ENCODE measurements around the gene PPP4C.

The PPP4C gene

DNA sequence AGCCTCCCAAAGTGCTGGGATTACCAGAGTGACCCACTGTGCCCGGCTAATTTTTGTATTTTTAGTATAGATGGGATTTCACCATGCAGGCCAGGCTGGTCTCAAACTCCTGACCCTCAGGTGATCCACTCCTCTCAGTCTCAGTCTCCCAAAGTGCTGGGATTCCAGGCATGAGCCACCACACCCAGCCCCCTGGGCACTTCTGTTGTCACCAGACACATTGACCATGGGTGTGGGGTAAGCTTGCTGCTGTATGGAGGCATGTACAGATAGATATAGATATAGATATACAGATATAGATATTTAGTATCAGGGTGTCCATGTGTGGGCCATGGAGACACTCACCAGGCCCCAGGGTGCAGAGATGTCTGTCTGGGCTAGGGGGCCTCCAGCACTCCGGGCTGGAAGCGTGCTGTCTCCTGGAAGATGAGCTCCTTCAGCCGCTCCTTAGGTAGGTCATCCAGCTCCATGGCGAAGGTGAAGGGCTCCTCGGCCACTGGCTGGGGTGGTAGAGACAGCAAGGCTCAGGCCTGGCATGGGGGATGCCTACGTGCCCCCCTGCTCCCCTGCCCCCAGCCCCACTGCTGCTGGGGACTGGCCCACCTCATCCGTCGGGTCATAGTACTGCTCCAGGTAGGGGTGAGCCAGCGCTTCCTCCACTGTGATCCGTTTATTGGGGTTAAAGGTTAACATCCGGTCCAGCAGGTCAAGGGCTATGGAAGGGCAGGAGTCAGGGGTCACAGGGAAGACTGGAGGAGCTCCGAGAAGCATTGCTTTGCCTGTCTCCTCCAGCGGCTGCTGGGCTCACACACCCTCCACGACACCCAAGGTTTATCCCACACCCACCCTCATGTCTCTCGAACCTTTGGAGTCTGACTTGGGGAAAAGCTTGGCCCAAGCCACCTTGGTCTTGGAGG lies 40.8 kb downstream of the PPP4C start:
- no peak for DNase-seq (ENCODE audit: low read depth in 1 of 2, low spot score in 1 of 2)
- no peak overlapping the region for H3K4me3 ChIP-seq (replicated peaks; ENCODE audit: insufficient read depth, low read length)
- H3K27ac ChIP-seq (replicated peaks) = no peak overlapping the region
- TF ChIP-seq GABPA (IDR thresholded peaks at IDR 0.05; ENCODE audit: low read depth) = no peak
- TF ChIP-seq, protein P1, sequence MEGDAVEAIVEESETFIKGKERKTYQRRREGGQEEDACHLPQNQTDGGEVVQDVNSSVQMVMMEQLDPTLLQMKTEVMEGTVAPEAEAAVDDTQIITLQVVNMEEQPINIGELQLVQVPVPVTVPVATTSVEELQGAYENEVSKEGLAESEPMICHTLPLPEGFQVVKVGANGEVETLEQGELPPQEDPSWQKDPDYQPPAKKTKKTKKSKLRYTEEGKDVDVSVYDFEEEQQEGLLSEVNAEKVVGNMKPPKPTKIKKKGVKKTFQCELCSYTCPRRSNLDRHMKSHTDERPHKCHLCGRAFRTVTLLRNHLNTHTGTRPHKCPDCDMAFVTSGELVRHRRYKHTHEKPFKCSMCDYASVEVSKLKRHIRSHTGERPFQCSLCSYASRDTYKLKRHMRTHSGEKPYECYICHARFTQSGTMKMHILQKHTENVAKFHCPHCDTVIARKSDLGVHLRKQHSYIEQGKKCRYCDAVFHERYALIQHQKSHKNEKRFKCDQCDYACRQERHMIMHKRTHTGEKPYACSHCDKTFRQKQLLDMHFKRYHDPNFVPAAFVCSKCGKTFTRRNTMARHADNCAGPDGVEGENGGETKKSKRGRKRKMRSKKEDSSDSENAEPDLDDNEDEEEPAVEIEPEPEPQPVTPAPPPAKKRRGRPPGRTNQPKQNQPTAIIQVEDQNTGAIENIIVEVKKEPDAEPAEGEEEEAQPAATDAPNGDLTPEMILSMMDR (IDR thresholded peaks at IDR 0.05; ENCODE audit: insufficient read depth, low read length) = no peak
- TF ChIP-seq, protein P2, sequence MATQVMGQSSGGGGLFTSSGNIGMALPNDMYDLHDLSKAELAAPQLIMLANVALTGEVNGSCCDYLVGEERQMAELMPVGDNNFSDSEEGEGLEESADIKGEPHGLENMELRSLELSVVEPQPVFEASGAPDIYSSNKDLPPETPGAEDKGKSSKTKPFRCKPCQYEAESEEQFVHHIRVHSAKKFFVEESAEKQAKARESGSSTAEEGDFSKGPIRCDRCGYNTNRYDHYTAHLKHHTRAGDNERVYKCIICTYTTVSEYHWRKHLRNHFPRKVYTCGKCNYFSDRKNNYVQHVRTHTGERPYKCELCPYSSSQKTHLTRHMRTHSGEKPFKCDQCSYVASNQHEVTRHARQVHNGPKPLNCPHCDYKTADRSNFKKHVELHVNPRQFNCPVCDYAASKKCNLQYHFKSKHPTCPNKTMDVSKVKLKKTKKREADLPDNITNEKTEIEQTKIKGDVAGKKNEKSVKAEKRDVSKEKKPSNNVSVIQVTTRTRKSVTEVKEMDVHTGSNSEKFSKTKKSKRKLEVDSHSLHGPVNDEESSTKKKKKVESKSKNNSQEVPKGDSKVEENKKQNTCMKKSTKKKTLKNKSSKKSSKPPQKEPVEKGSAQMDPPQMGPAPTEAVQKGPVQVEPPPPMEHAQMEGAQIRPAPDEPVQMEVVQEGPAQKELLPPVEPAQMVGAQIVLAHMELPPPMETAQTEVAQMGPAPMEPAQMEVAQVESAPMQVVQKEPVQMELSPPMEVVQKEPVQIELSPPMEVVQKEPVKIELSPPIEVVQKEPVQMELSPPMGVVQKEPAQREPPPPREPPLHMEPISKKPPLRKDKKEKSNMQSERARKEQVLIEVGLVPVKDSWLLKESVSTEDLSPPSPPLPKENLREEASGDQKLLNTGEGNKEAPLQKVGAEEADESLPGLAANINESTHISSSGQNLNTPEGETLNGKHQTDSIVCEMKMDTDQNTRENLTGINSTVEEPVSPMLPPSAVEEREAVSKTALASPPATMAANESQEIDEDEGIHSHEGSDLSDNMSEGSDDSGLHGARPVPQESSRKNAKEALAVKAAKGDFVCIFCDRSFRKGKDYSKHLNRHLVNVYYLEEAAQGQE (IDR thresholded peaks at IDR 0.05; ENCODE audit: insufficient replicate concordance, low read depth) = no peak
- H3K27me3 ChIP-seq (ENCODE audit: insufficient read depth, poor library complexity, severe bottlenecking) = no peaks in the 10 kb centered on the region

DNA sequence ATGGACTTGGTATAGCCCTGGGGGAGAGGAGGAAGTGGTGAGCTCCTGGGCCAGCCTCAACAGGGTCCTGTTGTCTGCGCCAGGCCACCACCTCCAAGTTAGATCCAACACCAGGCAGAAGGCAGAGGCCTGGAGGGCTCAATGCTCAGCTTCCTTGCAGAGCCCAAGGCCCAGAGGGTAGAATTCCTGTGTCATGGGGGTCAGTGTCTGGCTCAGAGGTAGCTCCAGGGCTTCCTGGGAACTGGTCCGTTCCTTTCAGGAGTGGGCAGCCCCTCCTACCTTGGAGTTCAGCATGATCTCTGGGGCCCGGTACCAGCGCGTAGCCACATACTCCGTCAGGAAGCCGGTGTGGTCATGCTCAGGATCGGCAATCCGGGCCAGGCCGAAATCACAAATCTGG lies 42.0 kb downstream of the PPP4C start:
- Histone ChIP-seq H3K27me3 (ENCODE audit: insufficient read depth, poor library complexity, severe bottlenecking) (no peaks in the 10 kb centered on the region), H3K4me3 (replicated peaks; ENCODE audit: insufficient read depth, low read length) (no peak overlapping the region), H3K27ac (replicated peaks) (no peak overlapping the region)
- TF ChIP-seq, protein P2 (IDR thresholded peaks at IDR 0.05; ENCODE audit: insufficient replicate concordance, low read depth) = no peak
- TF ChIP-seq, protein P1 (IDR thresholded peaks at IDR 0.05; ENCODE audit: insufficient read depth, low read length) = no peak
- TF ChIP-seq SPI1 (IDR thresholded peaks at IDR 0.05; ENCODE audit: borderline replicate concordance, low read depth) (no peak), GABPA (IDR thresholded peaks at IDR 0.05; ENCODE audit: low read depth) (no peak), POLR2AphosphoS5 (IDR thresholded peaks at IDR 0.05; ENCODE audit: low read depth) (no peak)
- no peak for DNase-seq (ENCODE audit: low read depth in 1 of 2, low spot score in 1 of 2)

DNA sequence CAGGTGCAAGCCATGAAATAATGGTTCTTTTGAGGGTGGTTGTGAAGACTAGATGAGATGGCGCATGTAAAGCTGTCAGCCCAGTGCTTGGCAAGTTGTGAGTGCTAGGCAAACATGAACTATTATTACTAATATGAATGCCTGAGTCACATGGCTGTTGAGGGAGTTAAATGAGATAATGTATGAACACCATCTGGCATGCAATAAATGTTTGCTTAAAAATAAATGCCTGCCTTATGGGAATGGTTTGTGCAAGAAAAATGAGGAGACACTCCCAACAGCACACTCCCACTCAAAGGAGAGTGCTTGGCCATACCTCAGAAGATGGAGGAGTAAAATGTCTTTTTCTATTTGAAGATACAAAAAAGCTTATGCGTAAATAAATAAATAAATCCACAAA lies 43.6 kb downstream of the PPP4C start:
- TF ChIP-seq, protein P2 (IDR thresholded peaks at IDR 0.05; ENCODE audit: insufficient replicate concordance, low read depth) = no peak
- no peak for TF ChIP-seq SPI1 (IDR thresholded peaks at IDR 0.05; ENCODE audit: borderline replicate concordance, low read depth)
- DNase-seq (ENCODE audit: low read depth in 1 of 2, low spot score in 1 of 2) = no peak
- no peaks in the 10 kb centered on the region for H3K27me3 ChIP-seq (ENCODE audit: insufficient read depth, poor library complexity, severe bottlenecking)
- no peak overlapping the region for H3K4me3 ChIP-seq (replicated peaks; ENCODE audit: insufficient read depth, low read length)
- no peak overlapping the region for H3K27ac ChIP-seq (replicated peaks)
